Endothelial cell of umbilical vein (primary cell): ENCODE measurements around the gene MEI1. TPM values are rescaled to one million over a fixed set of nuclear protein-coding genes. Genes with fewer than 3 reads are reported as not detected.

ENCODE experiments used
- BruUV-seq: library from RNA; stranded (reverse); fragments of 400-500 nt; replicated peaks from 2 replicates; lab custom pipeline; 2021; lab: Mats Ljungman, UMichigan
- CTCF ChIA-PET: fragments of 300-600, 350-600 bp; sonication (Branson Sonifier 250); formaldehyde crosslinking; loops from one replicate; lab custom pipeline; 2021; ENCODE audit warnings: antibody characterized with exemption, inconsistent platforms; lab: Charles Lee
- POLR2A ChIA-PET: fragments of 300-600, 350-600 bp; sonication (Branson Sonifier 250); formaldehyde crosslinking; loops from one replicate; lab custom pipeline; 2021; ENCODE audit warnings: antibody characterized with exemption, inconsistent platforms; lab: Charles Lee
- DNase-seq: peaks from one replicate; pipeline ENCODE4 v3.0.0-alpha.2; 2011; ENCODE audit warnings: low read depth, low spot score
- FAIRE-seq: peaks from 2 replicates; lab custom pipeline; 2011; peaks lifted over from hg19 to GRCh38; lab: Jason Lieb, UNC
- H2AFZ ChIP-seq: 2 replicates; pipeline ENCODE4 v1.6.0; 2012; ENCODE audit warnings: low read depth, low read length, control low read depth, inconsistent platforms
- H3K27ac ChIP-seq: 2 replicates; pipeline ENCODE4 v1.5.1; 2011; ENCODE audit warnings: low read depth, mild to moderate bottlenecking, control low read depth, low read length, moderate library complexity; ENCODE audit not compliant: insufficient read depth
- H3K27me3 ChIP-seq, 2 experiments: 2 replicates each; pipeline versions ENCODE4 v1.6.0 to v1.6.1; 2011; ENCODE audit warnings: low read length in 2 of 2, mixed read lengths in 1 of 2; ENCODE audit not compliant: control insufficient read depth in 2 of 2, insufficient read depth in 2 of 2
- H3K36me3 ChIP-seq, 2 experiments: 2 replicates in 1 of 2; 3 replicates in 1 of 2; pipeline ENCODE4 v1.5.1; 2011; ENCODE audit warnings: low read length in 2 of 2, mild to moderate bottlenecking in 1 of 2, moderate library complexity in 1 of 2; ENCODE audit not compliant: control insufficient read depth in 2 of 2, insufficient read depth in 2 of 2; ENCODE audit errors: extremely low read depth in 1 of 2
- H3K4me1 ChIP-seq: 3 replicates; pipeline ENCODE4 v1.5.1; 2011; ENCODE audit warnings: mild to moderate bottlenecking, low read length; ENCODE audit not compliant: control insufficient read depth, insufficient read depth; ENCODE audit errors: extremely low read depth
- H3K4me2 ChIP-seq: 2 replicates; pipeline ENCODE4 v1.6.1; 2011; ENCODE audit warnings: low read length, control low read depth, mixed read lengths; ENCODE audit not compliant: insufficient read depth
- H3K4me3 ChIP-seq, 3 experiments: fragments of 200-600 bp in 1 of 3; sonication (generic), shearing (Covaris generic) in 1 of 3; replicated peaks in 1 of 3; 2 replicates each; pipeline ENCODE4 v1.5.1; 2011 to 2016; ENCODE audit warnings: control low read depth in 3 of 3, low read length in 3 of 3, mild to moderate bottlenecking in 2 of 3, inconsistent platforms in 1 of 3, low read depth in 1 of 3, moderate library complexity in 1 of 3; ENCODE audit not compliant: insufficient read depth in 1 of 3
- H3K79me2 ChIP-seq: 2 replicates; pipeline ENCODE4 v1.6.0; 2012; ENCODE audit warnings: low read length, inconsistent platforms; ENCODE audit not compliant: control insufficient read depth, insufficient read depth
- H3K9ac ChIP-seq: replicated peaks from 2 replicates; pipeline ENCODE3; 2011; ENCODE audit warnings: low read length, control low read depth; ENCODE audit not compliant: insufficient read depth; ENCODE audit errors: extremely low read depth
- H3K9me1 ChIP-seq: replicated peaks from 3 replicates; pipeline ENCODE4 v1.6.0; 2011; ENCODE audit warnings: mild to moderate bottlenecking, low read length; ENCODE audit not compliant: control insufficient read depth, insufficient read depth; ENCODE audit errors: extremely low read depth
- H3K9me3 ChIP-seq: replicated peaks from 2 replicates; pipeline ENCODE4 v1.5.1; 2012; ENCODE audit warnings: low read length, inconsistent platforms; ENCODE audit not compliant: control insufficient read depth, insufficient read depth
- H4K20me1 ChIP-seq: replicated peaks from 2 replicates; pipeline ENCODE3; 2011; ENCODE audit warnings: mild to moderate bottlenecking, low read length; ENCODE audit not compliant: control insufficient read depth, insufficient read depth; ENCODE audit errors: extremely low read depth
- EZH2 ChIP-seq: IDR thresholded peaks from 2 replicates; pipeline ENCODE4 v1.6.1; 2012; ENCODE audit warnings: borderline replicate concordance, low read depth, mild to moderate bottlenecking, moderate library complexity, low read length, inconsistent platforms; ENCODE audit not compliant: severe bottlenecking
- FOS ChIP-seq: IDR thresholded peaks from 2 replicates; pipeline ENCODE4 v1.6.1; 2011; ENCODE audit warnings: mild to moderate bottlenecking, low read length, moderate library complexity, borderline replicate concordance; ENCODE audit not compliant: insufficient read depth
- GATA2 ChIP-seq: IDR thresholded peaks from 2 replicates; pipeline ENCODE4 v1.7.0; 2011; ENCODE audit warnings: low read depth, mild to moderate bottlenecking, moderate library complexity, mixed read lengths, low read length; ENCODE audit not compliant: insufficient read length, insufficient read depth
- JUN ChIP-seq: IDR thresholded peaks from 2 replicates; pipeline ENCODE4 v1.6.1; 2011; ENCODE audit warnings: borderline replicate concordance, low read depth; ENCODE audit not compliant: insufficient read length, insufficient read depth
- MYC ChIP-seq: IDR thresholded peaks from one replicate; pipeline ENCODE4 v1.6.1; 2011; ENCODE audit warnings: mild to moderate bottlenecking, low read depth, low read length
- POLR2A ChIP-seq: IDR thresholded peaks from 2 replicates; pipeline ENCODE4 v1.6.1; 2012; ENCODE audit warnings: low read depth, mild to moderate bottlenecking, control low read depth, low read length
- POLR2AphosphoS5 ChIP-seq: IDR thresholded peaks from 2 replicates; pipeline ENCODE4 v1.6.1; 2012; ENCODE audit warnings: low read depth, mild to moderate bottlenecking, control low read depth, low read length, moderate library complexity; ENCODE audit not compliant: insufficient read depth
- dilution Hi-C: fragments of 300-500 bp; cut with MboI; formaldehyde crosslinking; loops from one replicate; pipeline ENCODE4 v1.15.0; 2019; ENCODE audit warnings: low sequenced_read_pairs; ENCODE audit not compliant: extremely low pct_ligation_motif_present
- intact Hi-C: fragments of 100-400 bp; cut with micrococcal nuclease; formaldehyde crosslinking; loops from one replicate; pipeline ENCODE4 v1.10.0; 2022
- polyA plus RNA-seq, 4 experiments: library from polyadenylated mRNA; depleted of rRNA in 3 of 4; stranded (reverse) in 3 of 4; unstranded in 1 of 4; fragments of >200 nt; gene quantifications; 2 replicates each; pipeline versions ENCODE4 v1.2.1 to v1.2.3, GENCODE V29; 2011 to 2012; ENCODE audit warnings: missing spikeins in 1 of 4
- total RNA-seq: library from RNA; stranded (reverse); gene quantifications from 2 replicates; pipeline ENCODE4 v1.2.3, GENCODE V29; 2021
- TF ChIP-seq, protein P1 (sequence below): IDR thresholded peaks from 2 replicates; pipeline ENCODE4 v1.6.1; 2011; ENCODE audit not compliant: insufficient read depth, insufficient read length
- TF ChIP-seq, protein P2 (sequence below), 2 donors: IDR thresholded peaks; 1 replicate in 1 of 2; 2 replicates in 1 of 2; pipeline ENCODE4 v1.5.1; 2011; ENCODE audit warnings: low read length in 2 of 2, mild to moderate bottlenecking in 2 of 2, moderate library complexity in 2 of 2, control low read depth in 1 of 2, inconsistent platforms in 1 of 2, low read depth in 1 of 2; ENCODE audit not compliant: insufficient read depth in 1 of 2; ENCODE audit errors: extremely low read depth in 1 of 2

Gene MEI1
- total and polyA plus RNA-seq, 2 donors (not counting 3 experiments of a cell fraction or from before 2014, with no cell fraction given), result 1.5 to 1.9 TPM

DNA sequence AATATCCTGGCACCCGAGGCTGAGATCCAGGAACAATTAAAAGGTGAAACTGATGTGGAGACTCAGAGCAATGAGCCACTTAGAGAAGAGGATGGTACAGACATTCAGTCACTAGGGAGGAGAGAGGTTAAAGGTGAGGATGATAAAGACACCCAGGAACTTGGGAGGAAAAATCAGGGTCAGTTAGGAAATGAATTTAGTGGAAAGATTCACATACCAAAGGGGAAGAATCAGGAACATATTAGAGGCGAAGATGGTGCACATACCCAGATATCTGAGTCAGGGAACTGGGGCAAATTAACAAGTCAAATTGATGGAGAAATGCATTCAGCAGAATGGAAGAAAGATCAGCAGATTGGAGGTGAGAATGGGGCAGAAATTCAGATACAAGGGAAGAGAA lies 4.1 kb upstream of the MEI1 start:
- ChIA-PET POLR2A (no interaction called here), CTCF (interaction anchor here (0.7 kb wide), 1 partner anchor 246 kb away, joined by 3 read pairs; no protein-coding TSS in a partner anchor)
- Histone ChIP-seq H3K27me3 (no peaks in the 10 kb centered on the region), H3K9ac (no peak overlapping the region), H3K79me2 (no peaks in the 10 kb centered on the region), H4K20me1 (no peaks in the 10 kb centered on the region), H3K9me3 (no peaks in the 10 kb centered on the region), H3K4me1 (peaks cover 3% of the 10 kb centered on the region), H3K36me3 (no peaks in the 10 kb centered on the region), H2AFZ (no peak overlapping the region), H3K9me1 (no peaks in the 10 kb centered on the region), H3K4me3 (no peak overlapping the region), H3K4me2 (no peak overlapping the region), H3K27ac (no peak overlapping the region)
- no peak for DNase-seq
- intact Hi-C loops, result loop anchor here (5.0 to 10.0 kb wide), 2 partner anchors 107 to 420 kb away; partner anchors contain the start of gene CCDC134
- BruUV-seq, result no TSS peak
- dilution Hi-C loops, result no loop called here
- TF ChIP-seq, protein P1, sequence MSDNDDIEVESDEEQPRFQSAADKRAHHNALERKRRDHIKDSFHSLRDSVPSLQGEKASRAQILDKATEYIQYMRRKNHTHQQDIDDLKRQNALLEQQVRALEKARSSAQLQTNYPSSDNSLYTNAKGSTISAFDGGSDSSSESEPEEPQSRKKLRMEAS, result no peak
- TF ChIP-seq, protein P2, sequence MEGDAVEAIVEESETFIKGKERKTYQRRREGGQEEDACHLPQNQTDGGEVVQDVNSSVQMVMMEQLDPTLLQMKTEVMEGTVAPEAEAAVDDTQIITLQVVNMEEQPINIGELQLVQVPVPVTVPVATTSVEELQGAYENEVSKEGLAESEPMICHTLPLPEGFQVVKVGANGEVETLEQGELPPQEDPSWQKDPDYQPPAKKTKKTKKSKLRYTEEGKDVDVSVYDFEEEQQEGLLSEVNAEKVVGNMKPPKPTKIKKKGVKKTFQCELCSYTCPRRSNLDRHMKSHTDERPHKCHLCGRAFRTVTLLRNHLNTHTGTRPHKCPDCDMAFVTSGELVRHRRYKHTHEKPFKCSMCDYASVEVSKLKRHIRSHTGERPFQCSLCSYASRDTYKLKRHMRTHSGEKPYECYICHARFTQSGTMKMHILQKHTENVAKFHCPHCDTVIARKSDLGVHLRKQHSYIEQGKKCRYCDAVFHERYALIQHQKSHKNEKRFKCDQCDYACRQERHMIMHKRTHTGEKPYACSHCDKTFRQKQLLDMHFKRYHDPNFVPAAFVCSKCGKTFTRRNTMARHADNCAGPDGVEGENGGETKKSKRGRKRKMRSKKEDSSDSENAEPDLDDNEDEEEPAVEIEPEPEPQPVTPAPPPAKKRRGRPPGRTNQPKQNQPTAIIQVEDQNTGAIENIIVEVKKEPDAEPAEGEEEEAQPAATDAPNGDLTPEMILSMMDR (IDR thresholded peaks at IDR 0.05; ENCODE audit: extremely low read depth in 1 of 2, insufficient read depth in 1 of 2, low read depth in 1 of 2, low read length in 2 of 2), result no peak
- TF ChIP-seq MYC, result no peak
- no peak for TF ChIP-seq POLR2AphosphoS5
- no peak for TF ChIP-seq POLR2A
- no peak for TF ChIP-seq FOS
- TF ChIP-seq JUN, result no peak
- no peak for TF ChIP-seq EZH2
- TF ChIP-seq GATA2, result no peak
- FAIRE-seq, result no peak
